Endothelial cell (in vitro differentiated cells): Measurements from ENCODE around the gene ART5. TPM values are rescaled to one million over a fixed set of nuclear protein-coding genes. Genes with fewer than 3 reads are reported as not detected.
"Not testable (repeated sequence)": the region's sequence is repeated elsewhere in the genome, so short reads cannot be mapped to it uniquely, and the experiment has no call there.

Source experiments
- DNase-seq: peaks from one replicate; pipeline ENCODE4 v3.0.0; 2021; ENCODE audit warnings: low spot score
- H3K27ac Mint-ChIP-seq: one replicate; pipeline ENCODE4 v1.8.0; 2021; ENCODE audit warnings: mixed read lengths, inconsistent platforms; ENCODE audit not compliant: unreplicated experiment
- H3K27me3 Mint-ChIP-seq: one replicate; pipeline ENCODE4 v1.8.0; 2021; ENCODE audit warnings: mild to moderate bottlenecking, moderate library complexity, mixed read lengths, inconsistent platforms; ENCODE audit not compliant: unreplicated experiment
- H3K36me3 Mint-ChIP-seq: one replicate; pipeline ENCODE4 v1.8.0; 2021; ENCODE audit warnings: mild to moderate bottlenecking, low read depth, mixed read lengths, inconsistent platforms; ENCODE audit not compliant: unreplicated experiment
- H3K4me1 Mint-ChIP-seq: one replicate; pipeline ENCODE4 v1.8.0; 2021; ENCODE audit warnings: mild to moderate bottlenecking, mixed read lengths, inconsistent platforms; ENCODE audit not compliant: unreplicated experiment
- H3K4me3 Mint-ChIP-seq: one replicate; pipeline ENCODE4 v1.8.0; 2021; ENCODE audit warnings: mild to moderate bottlenecking, mixed read lengths, inconsistent platforms; ENCODE audit not compliant: unreplicated experiment
- H3K9me3 Mint-ChIP-seq: one replicate; pipeline ENCODE4 v1.8.0; 2021; ENCODE audit warnings: mixed read lengths, inconsistent platforms; ENCODE audit not compliant: unreplicated experiment
- total RNA-seq: library from RNA; stranded (reverse); fragmentation: NEBNext Ultra II Directional; extraction: Animal tissue kit (Norgen Biotek cat#: 25700); gene quantifications from one replicate; pipeline ENCODE4 v1.2.1, GENCODE V29; 2021; ENCODE audit not compliant: unreplicated experiment
- TF ChIP-seq, protein P1 (sequence below): fragments of 200-600 bp; sonication (generic); IDR thresholded peaks from one replicate; pipeline ENCODE4 v1.5.0; 2021; ENCODE audit warnings: antibody characterized with exemption; ENCODE audit not compliant: unreplicated experiment

ART5 gene
- total RNA-seq, 1 donor from 2014 or later, result 9.7 TPM

DNA sequence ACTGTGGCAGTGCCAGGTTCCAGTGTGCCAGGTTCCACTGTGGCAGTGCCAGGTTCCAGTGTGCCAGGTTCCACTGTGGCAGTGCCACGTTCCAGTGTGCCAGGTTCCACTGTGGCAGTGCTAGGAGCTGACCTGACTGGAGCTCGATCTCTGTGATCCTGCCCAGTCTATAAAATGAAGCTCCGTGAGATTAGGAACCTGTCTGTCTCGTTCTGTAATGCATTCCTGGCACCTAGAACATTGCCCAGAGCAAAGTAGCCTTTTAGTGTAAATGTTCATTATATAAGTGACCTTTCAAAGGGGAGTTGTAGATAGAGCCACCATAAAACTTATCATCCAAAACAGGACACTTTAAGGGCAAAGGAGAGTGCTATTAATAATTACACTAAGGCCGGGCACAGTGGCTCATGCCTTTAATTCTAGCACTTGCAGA lies 36.0 kb downstream of the ART5 start:
- no peak overlapping the region for H3K27ac Mint-ChIP-seq

GRCh38 chr11:3605283-3605662 lies 36.5 kb downstream of the ART5 start:
- H3K4me3 Mint-ChIP-seq, result no peak overlapping the region
- H3K27ac Mint-ChIP-seq, result no peak overlapping the region

More for the DNA sequence above, 36.0 kb downstream of the ART5 start:
- DNase-seq, result no peak
- no peak overlapping the region for H3K4me3 Mint-ChIP-seq
- no peaks in the 10 kb centered on the region for H3K36me3 Mint-ChIP-seq
- no peaks in the 10 kb centered on the region for H3K4me1 Mint-ChIP-seq
- TF ChIP-seq, protein P1, sequence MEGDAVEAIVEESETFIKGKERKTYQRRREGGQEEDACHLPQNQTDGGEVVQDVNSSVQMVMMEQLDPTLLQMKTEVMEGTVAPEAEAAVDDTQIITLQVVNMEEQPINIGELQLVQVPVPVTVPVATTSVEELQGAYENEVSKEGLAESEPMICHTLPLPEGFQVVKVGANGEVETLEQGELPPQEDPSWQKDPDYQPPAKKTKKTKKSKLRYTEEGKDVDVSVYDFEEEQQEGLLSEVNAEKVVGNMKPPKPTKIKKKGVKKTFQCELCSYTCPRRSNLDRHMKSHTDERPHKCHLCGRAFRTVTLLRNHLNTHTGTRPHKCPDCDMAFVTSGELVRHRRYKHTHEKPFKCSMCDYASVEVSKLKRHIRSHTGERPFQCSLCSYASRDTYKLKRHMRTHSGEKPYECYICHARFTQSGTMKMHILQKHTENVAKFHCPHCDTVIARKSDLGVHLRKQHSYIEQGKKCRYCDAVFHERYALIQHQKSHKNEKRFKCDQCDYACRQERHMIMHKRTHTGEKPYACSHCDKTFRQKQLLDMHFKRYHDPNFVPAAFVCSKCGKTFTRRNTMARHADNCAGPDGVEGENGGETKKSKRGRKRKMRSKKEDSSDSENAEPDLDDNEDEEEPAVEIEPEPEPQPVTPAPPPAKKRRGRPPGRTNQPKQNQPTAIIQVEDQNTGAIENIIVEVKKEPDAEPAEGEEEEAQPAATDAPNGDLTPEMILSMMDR, result no peak
- peaks cover 1% of the 10 kb centered on the region for H3K27me3 Mint-ChIP-seq
- H3K9me3 Mint-ChIP-seq, result no peaks in the 10 kb centered on the region

DNA sequence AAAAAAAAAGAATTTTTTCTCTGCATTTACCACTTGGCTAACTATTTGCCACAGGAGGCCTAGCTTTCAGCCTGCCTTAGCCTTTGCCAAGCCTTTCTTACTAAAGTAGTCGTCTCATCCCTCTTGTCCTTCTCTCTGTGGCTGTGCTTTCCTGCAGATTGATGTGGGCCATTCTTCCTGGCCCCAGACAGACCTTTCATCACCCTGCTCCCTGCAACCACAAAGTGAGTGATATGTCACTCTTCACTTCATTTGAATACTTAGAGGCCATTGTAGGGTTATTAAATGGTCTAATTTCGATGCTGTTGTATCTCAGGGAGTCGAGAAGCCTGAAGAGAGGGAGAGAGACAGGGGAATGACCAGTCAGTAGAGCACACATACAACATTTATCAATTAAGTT lies 37.6 kb downstream of the ART5 start:
- H3K4me3 Mint-ChIP-seq, result no peak overlapping the region
- H3K27me3 Mint-ChIP-seq, result peaks cover 1% of the 10 kb centered on the region

More at GRCh38 chr11:3605283-3605662, 36.5 kb downstream of the ART5 start:
- Mint-ChIP-seq H3K27me3 (peaks cover 1% of the 10 kb centered on the region), H3K4me1 (no peaks in the 10 kb centered on the region), H3K36me3 (no peaks in the 10 kb centered on the region), H3K9me3 (no peaks in the 10 kb centered on the region)
- TF ChIP-seq, protein P1, result no peak
- no peak for DNase-seq

GRCh38 chr11:3600201-3600600 lies 41.6 kb downstream of the ART5 start:
- H3K4me3 Mint-ChIP-seq, H3K4me1 Mint-ChIP-seq, H3K9me3 Mint-ChIP-seq, H3K36me3 Mint-ChIP-seq, H3K27ac Mint-ChIP-seq, DNase-seq, H3K27me3 Mint-ChIP-seq: not testable (repeated sequence)

More for the DNA sequence above, 37.6 kb downstream of the ART5 start:
- TF ChIP-seq, protein P1, result no peak
- Mint-ChIP-seq H3K36me3 (no peaks in the 10 kb centered on the region), H3K27ac (no peak overlapping the region), H3K4me1 (no peaks in the 10 kb centered on the region), H3K9me3 (no peaks in the 10 kb centered on the region)
- DNase-seq, result no peak

DNA sequence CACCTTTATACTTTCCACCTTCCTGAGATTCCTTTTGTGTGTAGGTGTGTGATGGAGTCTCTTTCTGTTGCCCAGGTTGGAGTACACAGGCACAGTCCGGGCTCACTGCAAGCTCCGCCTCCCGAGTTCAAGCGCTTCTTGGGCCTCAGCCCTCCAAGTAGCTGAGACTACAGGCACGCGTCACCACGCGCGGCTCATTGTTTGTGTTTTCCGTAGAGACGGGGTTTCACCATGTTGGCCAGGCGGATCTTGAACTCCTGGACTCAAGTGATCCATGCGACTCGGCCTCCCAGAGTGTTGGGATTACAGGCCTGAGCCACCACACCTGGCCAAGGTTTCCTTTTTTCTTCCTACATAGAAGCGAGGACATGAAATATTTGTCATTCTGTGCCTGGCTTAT lies 44.0 kb downstream of the ART5 start:
- not testable (repeated sequence) for H3K27me3 Mint-ChIP-seq, H3K27ac Mint-ChIP-seq

GRCh38 chr11:3591326-3591725 lies 50.5 kb downstream of the ART5 start:
- not testable (repeated sequence) for H3K4me3 Mint-ChIP-seq, H3K9me3 Mint-ChIP-seq, H3K4me1 Mint-ChIP-seq, H3K27ac Mint-ChIP-seq, H3K27me3 Mint-ChIP-seq, DNase-seq, H3K36me3 Mint-ChIP-seq

More for the DNA sequence above, 44.0 kb downstream of the ART5 start:
- not testable (repeated sequence) for H3K9me3 Mint-ChIP-seq, DNase-seq, H3K4me3 Mint-ChIP-seq, H3K36me3 Mint-ChIP-seq, H3K4me1 Mint-ChIP-seq

DNA sequence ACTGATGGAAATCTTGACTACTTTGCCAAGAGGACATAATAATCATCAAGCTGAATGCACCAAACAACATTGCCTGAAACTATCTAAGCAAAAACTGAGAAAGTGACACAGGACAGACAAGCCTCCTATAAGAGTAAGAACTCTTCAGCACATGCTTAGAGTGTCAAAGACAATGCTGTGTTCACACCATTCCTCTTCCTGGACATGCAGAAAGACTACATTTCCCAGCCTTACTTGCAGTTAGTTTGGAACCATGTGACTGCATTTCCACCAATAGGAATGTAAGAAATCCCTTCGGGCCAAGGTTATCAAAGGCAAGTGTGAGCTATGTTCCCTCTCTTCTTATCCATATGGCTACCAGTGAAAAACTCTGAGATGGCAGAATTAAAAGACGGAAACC lies 51.6 kb downstream of the ART5 start:
- not testable (repeated sequence) for H3K9me3 Mint-ChIP-seq, H3K36me3 Mint-ChIP-seq, H3K4me3 Mint-ChIP-seq, H3K27ac Mint-ChIP-seq, H3K4me1 Mint-ChIP-seq, DNase-seq, H3K27me3 Mint-ChIP-seq

DNA sequence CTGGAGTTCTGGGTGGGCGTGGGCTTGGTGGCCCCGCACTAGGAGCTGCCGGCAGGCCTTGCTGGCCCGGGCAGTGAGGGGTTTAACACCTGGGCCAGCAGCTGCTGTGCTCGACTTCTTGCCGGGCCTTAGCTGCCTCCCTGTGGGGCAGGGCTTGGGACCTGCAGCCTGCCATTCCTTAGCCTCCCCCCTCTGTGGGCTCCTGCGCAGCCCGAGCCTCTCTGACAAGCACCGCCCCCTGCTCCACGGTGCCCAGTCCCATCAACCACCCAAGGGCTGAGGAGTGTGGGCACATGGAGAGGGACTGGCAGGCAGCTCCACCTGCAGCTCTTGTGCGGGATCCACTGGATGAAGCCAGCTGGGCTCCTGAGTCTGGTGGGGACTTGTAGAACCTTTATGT lies 53.0 kb downstream of the ART5 start:
- not testable (repeated sequence) for H3K27me3 Mint-ChIP-seq, H3K4me3 Mint-ChIP-seq, H3K4me1 Mint-ChIP-seq, H3K36me3 Mint-ChIP-seq, H3K27ac Mint-ChIP-seq, DNase-seq, H3K9me3 Mint-ChIP-seq
